ENCODE results near the gene CEMIP. TPM values are rescaled to one million over a fixed set of nuclear protein-coding genes. Genes with fewer than 3 reads are reported as not detected.

The CEMIP gene
- total RNA-seq, 1 donor from 2014 or later: 0.77 TPM

DNA sequence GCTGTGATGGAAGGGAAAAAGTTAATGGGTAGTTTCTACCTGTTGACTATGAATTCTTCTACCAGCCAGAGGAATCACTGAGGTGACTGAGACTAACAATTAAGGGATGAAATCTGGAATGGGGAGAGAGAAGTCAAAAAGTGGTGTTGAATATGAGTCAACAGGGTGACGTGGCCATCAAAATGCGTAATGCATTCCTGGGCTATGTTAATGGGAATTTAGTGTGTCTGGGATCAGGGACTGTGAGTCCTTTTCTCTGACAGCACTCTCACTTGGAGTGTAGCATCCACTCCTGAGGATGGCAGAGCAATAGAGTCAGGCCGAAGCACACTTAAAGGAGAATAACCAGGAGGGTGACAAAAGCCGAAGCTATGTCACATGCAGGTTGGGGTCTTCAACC lies 150.1 kb downstream of the CEMIP start:
- H3K4me3 Mint-ChIP-seq (ENCODE audit: low read depth): no peak overlapping the region
- TF ChIP-seq, protein P1, sequence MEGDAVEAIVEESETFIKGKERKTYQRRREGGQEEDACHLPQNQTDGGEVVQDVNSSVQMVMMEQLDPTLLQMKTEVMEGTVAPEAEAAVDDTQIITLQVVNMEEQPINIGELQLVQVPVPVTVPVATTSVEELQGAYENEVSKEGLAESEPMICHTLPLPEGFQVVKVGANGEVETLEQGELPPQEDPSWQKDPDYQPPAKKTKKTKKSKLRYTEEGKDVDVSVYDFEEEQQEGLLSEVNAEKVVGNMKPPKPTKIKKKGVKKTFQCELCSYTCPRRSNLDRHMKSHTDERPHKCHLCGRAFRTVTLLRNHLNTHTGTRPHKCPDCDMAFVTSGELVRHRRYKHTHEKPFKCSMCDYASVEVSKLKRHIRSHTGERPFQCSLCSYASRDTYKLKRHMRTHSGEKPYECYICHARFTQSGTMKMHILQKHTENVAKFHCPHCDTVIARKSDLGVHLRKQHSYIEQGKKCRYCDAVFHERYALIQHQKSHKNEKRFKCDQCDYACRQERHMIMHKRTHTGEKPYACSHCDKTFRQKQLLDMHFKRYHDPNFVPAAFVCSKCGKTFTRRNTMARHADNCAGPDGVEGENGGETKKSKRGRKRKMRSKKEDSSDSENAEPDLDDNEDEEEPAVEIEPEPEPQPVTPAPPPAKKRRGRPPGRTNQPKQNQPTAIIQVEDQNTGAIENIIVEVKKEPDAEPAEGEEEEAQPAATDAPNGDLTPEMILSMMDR (IDR thresholded peaks at IDR 0.05; ENCODE audit: unreplicated experiment): no peak
- peaks cover 1% of the 10 kb centered on the region for H3K36me3 Mint-ChIP-seq (ENCODE audit: insufficient read depth)
- H3K4me1 Mint-ChIP-seq (ENCODE audit: low read depth): peaks cover 7% of the 10 kb centered on the region
- no peaks in the 10 kb centered on the region for H3K9me3 Mint-ChIP-seq (ENCODE audit: low read depth)
- DNase-seq (ENCODE audit: low spot score, unreplicated experiment): no peak
- H3K27me3 Mint-ChIP-seq: no peaks in the 10 kb centered on the region
- no peak overlapping the region for H3K27ac Mint-ChIP-seq

GRCh38 chr15:80929689-80930088 lies 150.5 kb downstream of the CEMIP start:
- Mint-ChIP-seq H3K4me1 (ENCODE audit: low read depth) (peaks cover 7% of the 10 kb centered on the region), H3K4me3 (ENCODE audit: low read depth) (no peak overlapping the region), H3K27ac (no peak overlapping the region), H3K27me3 (no peaks in the 10 kb centered on the region), H3K9me3 (ENCODE audit: low read depth) (no peaks in the 10 kb centered on the region), H3K36me3 (ENCODE audit: insufficient read depth) (peaks cover 1% of the 10 kb centered on the region)
- TF ChIP-seq, protein P1 (IDR thresholded peaks at IDR 0.05; ENCODE audit: unreplicated experiment): no peak
- DNase-seq (ENCODE audit: low spot score, unreplicated experiment): no peak

DNA sequence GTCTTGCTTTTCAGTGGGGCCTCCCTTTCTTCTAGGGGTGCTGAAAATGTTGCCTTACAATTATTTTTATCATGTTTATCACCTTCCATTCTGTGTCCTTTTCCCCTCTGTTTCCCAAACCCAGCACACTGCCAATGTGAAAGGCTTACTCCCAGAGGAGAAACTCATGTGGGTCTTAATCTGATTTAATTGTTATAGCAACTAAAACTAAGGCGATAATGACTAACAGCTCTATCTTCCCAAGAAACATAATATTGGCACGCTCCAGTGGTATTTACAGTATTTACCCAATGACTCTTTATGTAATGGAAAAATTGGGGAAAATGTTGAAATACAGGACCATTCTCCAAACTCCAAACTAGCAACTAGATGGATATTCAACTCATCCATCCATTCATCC lies 152.0 kb downstream of the CEMIP start:
- no peak for DNase-seq (ENCODE audit: low spot score, unreplicated experiment)
- Mint-ChIP-seq H3K27ac (no peak overlapping the region), H3K4me3 (ENCODE audit: low read depth) (no peak overlapping the region), H3K4me1 (ENCODE audit: low read depth) (peaks cover 7% of the 10 kb centered on the region), H3K9me3 (ENCODE audit: low read depth) (no peaks in the 10 kb centered on the region), H3K36me3 (ENCODE audit: insufficient read depth) (peaks cover 3% of the 10 kb centered on the region), H3K27me3 (no peaks in the 10 kb centered on the region)
- TF ChIP-seq, protein P1 (IDR thresholded peaks at IDR 0.05; ENCODE audit: unreplicated experiment): no peak

DNA sequence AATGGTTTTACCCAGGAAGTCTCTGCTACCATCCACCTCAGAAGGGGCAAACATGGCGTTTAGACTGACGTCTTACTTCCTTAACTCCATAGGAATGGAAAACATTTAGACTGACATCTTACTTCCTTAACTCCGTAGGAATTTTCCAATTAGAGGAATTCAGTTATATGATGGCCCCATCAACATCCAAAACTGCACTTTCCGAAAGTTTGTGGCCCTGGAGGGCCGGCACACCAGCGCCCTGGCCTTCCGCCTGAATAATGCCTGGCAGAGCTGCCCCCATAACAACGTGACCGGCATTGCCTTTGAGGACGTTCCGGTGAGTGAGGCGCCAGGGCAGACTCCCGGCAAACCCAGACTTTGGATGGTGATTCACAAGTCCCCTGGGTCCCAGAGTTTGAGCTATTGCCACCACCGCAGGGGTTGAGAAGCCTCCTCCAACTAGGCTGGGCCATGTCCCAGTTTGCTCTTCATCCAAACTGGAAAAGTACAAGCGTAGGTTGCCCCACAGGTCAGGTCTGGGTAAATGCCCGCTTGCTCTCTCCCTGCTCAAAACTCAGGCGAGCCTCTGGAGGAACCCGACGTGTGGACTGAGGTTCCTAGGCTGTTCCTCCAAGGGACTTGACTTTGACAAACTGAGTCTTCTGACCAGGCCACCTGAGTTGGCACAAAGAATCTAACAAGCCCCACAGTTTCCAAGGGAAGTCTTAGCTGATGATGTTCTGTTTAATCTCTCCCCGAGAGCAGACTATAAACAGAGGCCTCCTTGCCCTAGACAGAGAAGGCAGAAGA lies 152.7 kb downstream of the CEMIP start:
- Mint-ChIP-seq H3K4me3 (ENCODE audit: low read depth) (no peak overlapping the region), H3K9me3 (ENCODE audit: low read depth) (no peaks in the 10 kb centered on the region), H3K4me1 (ENCODE audit: low read depth) (peaks cover 7% of the 10 kb centered on the region), H3K27me3 (no peaks in the 10 kb centered on the region), H3K27ac (no peak overlapping the region), H3K36me3 (ENCODE audit: insufficient read depth) (peaks cover 6% of the 10 kb centered on the region)
- TF ChIP-seq, protein P1 (IDR thresholded peaks at IDR 0.05; ENCODE audit: unreplicated experiment): no peak
- DNase-seq (ENCODE audit: low spot score, unreplicated experiment): no peak

- H3K4me1 Mint-ChIP-seq (ENCODE audit: low read depth): peaks cover 7% of the 10 kb centered on the region
- H3K36me3 Mint-ChIP-seq (ENCODE audit: insufficient read depth): peaks cover 6% of the 10 kb centered on the region
- no peak for DNase-seq (ENCODE audit: low spot score, unreplicated experiment)
- H3K9me3 Mint-ChIP-seq (ENCODE audit: low read depth): no peaks in the 10 kb centered on the region
- H3K4me3 Mint-ChIP-seq (ENCODE audit: low read depth): no peak overlapping the region
- TF ChIP-seq, protein P1 (IDR thresholded peaks at IDR 0.05; ENCODE audit: unreplicated experiment): no peak
- H3K27me3 Mint-ChIP-seq: no peaks in the 10 kb centered on the region
- H3K27ac Mint-ChIP-seq: no peak overlapping the region
Observed at GRCh38 chr15:80932513-80932815, 153.3 kb downstream of the CEMIP start.

Data from progenitor cell of endocrine pancreas (in vitro differentiated cells).